Body of pancreas (tissue), 4 donors: ENCODE measurements around the gene TNFAIP8. TPM values are rescaled to one million over a fixed set of nuclear protein-coding genes. Genes with fewer than 3 reads are reported as not detected.

Source experiments
- ATAC-seq: fragments of 150-250 bp; one replicate; pipeline ENCODE4 v1.9.1; 2016
- DNase-seq, 4 donors: peaks; one replicate each; pipeline ENCODE4 v3.0.0-alpha.2; 2019
- H3K27ac ChIP-seq, 4 donors: fragments of 200-600 bp; sonication (generic); 1 replicate in 3 of 4; 2 replicates in 1 of 4; pipeline versions ENCODE4 v1.5.1 to v1.6.1; 2016 to 2019; ENCODE audit warnings: mild to moderate bottlenecking in 1 of 4, mixed read lengths in 1 of 4, moderate library complexity in 1 of 4
- H3K27me3 ChIP-seq, 2 donors: fragments of 200-600 bp; sonication (generic); one replicate each; pipeline ENCODE4 v1.6.0; 2016; ENCODE audit warnings: mild to moderate bottlenecking in 1 of 2
- H3K36me3 ChIP-seq, 2 donors: fragments of 200-600 bp; sonication (generic); replicated peaks in 1 of 2; 2 replicates each; pipeline ENCODE4 v1.5.1; 2016; ENCODE audit warnings: low read depth in 2 of 2; ENCODE audit not compliant: insufficient read depth in 1 of 2
- H3K4me1 ChIP-seq: fragments of 200-600 bp; sonication (generic); one replicate; pipeline ENCODE4 v1.6.0; 2016
- H3K4me3 ChIP-seq, 2 donors: fragments of 200-600 bp; sonication (generic); 1 replicate in 1 of 2; 2 replicates in 1 of 2; pipeline ENCODE4 v1.5.1; 2016 to 2019
- H3K9me3 ChIP-seq, 3 donors: fragments of 200-600 bp; sonication (generic); 1 replicate in 2 of 3; 2 replicates in 1 of 3; pipeline ENCODE4 v1.5.1; 2016
- CTCF ChIP-seq, 7 experiments: fragments of 450-650 bp in 4 of 7; fragments of 200-600 bp in 3 of 7; sonication (generic) in 3 of 7; IDR thresholded peaks; one replicate each; pipeline ENCODE4 v1.5.1; 2016 to 2019; ENCODE audit warnings: antibody characterized with exemption in 7 of 7
- POLR2A ChIP-seq, 3 donors: fragments of 450-650 bp; IDR thresholded peaks; one replicate each; pipeline ENCODE4 v1.6.1; 2016; ENCODE audit warnings: antibody characterized with exemption in 3 of 3, mild to moderate bottlenecking in 2 of 3
- WGBS, 2 donors: methylation state at CpG; one replicate each; pipeline ENCODE4 v1.1.5; 2017; 5-methylcytosine and 5-hydroxymethylcytosine counted together
- intact Hi-C: fragments of 100-400 bp; cut with DNase I; formaldehyde crosslinking; loops from one replicate; pipeline ENCODE4 v1.15.1; 2023
- total RNA-seq, 2 donors: library from RNA; depleted of rRNA; stranded (reverse); fragments of >200 nt; gene quantifications; one replicate each; pipeline ENCODE4 v1.1.0, GENCODE V29; 2016

TNFAIP8 gene
- total RNA-seq, 2 donors from 2014 or later: 15.8 to 32.3 TPM

GRCh38 chr5:119379942-119380547 lies 24.2 kb downstream of the TNFAIP8 start:
- WGBS, 2 donors: 91 to 98% methylated on average over 2 of the region's 2 CpGs
- intact Hi-C loops: no loop called here
- H3K27ac ChIP-seq: no peak overlapping the region

DNA sequence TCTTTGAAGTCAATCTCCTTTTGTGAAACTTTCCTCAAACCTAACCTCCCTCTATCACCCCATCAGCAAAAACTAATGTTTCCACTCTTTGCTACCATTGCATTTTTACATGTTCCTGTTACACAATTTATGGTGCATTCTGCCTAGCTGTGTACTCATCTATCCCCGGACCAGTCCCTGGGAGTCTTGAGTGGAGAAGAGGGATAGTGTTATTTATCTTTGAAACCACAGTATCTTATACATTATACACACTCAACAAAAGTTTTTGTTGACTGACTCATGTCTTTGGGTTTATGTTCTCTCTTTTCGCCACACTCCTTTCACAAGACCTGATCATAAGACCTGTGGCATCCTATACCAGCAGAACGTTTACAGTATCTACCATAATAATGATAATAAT lies 26.4 kb downstream of the TNFAIP8 start:
- intact Hi-C loops: no loop called here
- H3K4me3 ChIP-seq: no peak overlapping the region
- no peaks in the 10 kb centered on the region for H3K9me3 ChIP-seq
- no peak for ATAC-seq
- DNase-seq: no peak
- peaks cover 7% of the 10 kb centered on the region for H3K4me1 ChIP-seq
- no peak overlapping the region for H3K27ac ChIP-seq
- 87 to 93% methylated on average over 3 of the region's 3 CpGs for WGBS, 2 donors
- no peaks in the 10 kb centered on the region for H3K36me3 ChIP-seq
- TF ChIP-seq POLR2A (IDR thresholded peaks at IDR 0.05): no peak
- TF ChIP-seq CTCF (IDR thresholded peaks at IDR 0.05): no peak
- H3K27me3 ChIP-seq: no peaks in the 10 kb centered on the region

More at GRCh38 chr5:119379942-119380547, 24.2 kb downstream of the TNFAIP8 start:
- no peaks in the 10 kb centered on the region for H3K27me3 ChIP-seq
- ATAC-seq: no peak
- DNase-seq: no peak
- H3K9me3 ChIP-seq: no peaks in the 10 kb centered on the region
- no peaks in the 10 kb centered on the region for H3K36me3 ChIP-seq
- H3K4me3 ChIP-seq: no peak overlapping the region
- TF ChIP-seq CTCF (IDR thresholded peaks at IDR 0.05) (no peak), POLR2A (IDR thresholded peaks at IDR 0.05) (no peak)
- no peaks in the 10 kb centered on the region for H3K4me1 ChIP-seq

GRCh38 chr5:119383008-119383407 lies 27.2 kb downstream of the TNFAIP8 start:
- H3K27ac ChIP-seq: no peak overlapping the region
- H3K27me3 ChIP-seq: no peaks in the 10 kb centered on the region
- ATAC-seq (no peak), DNase-seq (no peak)
- H3K4me3 ChIP-seq: no peak overlapping the region
- H3K4me1 ChIP-seq: peaks cover 16% of the 10 kb centered on the region
- H3K9me3 ChIP-seq: no peaks in the 10 kb centered on the region
- 68 to 73% methylated on average over 1 of the region's 1 CpG for WGBS, 2 donors
- H3K36me3 ChIP-seq: no peaks in the 10 kb centered on the region
- TF ChIP-seq POLR2A (IDR thresholded peaks at IDR 0.05) (no peak), CTCF (IDR thresholded peaks at IDR 0.05) (no peak)
- intact Hi-C loops: no loop called here

DNA sequence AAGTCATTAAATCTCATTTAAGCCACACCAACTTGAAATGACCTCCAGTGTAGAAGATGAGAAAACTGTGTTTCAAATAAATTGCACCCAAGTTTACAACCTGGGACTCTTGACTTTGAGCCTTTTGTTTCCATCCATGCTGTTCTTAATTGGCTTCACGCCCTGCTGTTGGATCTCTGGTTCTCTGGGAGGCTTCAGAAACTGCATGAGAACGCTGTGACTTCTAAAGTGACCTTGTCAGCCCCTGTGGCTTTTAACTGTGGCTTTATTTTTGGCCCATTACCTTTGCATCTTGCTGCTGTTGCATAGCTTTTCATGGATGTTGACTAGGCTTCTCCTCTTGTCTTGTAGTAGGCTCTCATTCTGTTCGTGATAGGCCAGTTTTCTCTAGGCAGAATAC lies 29.3 kb downstream of the TNFAIP8 start:
- peaks cover 24% of the 10 kb centered on the region for H3K4me1 ChIP-seq
- no peaks in the 10 kb centered on the region for H3K9me3 ChIP-seq
- H3K36me3 ChIP-seq: no peaks in the 10 kb centered on the region
- no peak overlapping the region for H3K27ac ChIP-seq
- no peak overlapping the region for H3K4me3 ChIP-seq
- no peaks in the 10 kb centered on the region for H3K27me3 ChIP-seq
- no peak for ATAC-seq
- no peak for TF ChIP-seq CTCF (IDR thresholded peaks at IDR 0.05)
- no peak for TF ChIP-seq POLR2A (IDR thresholded peaks at IDR 0.05)
- 73 to 89% methylated on average over 3 of the region's 3 CpGs for WGBS, 2 donors
- intact Hi-C loops: no loop called here
- no peak for DNase-seq

- H3K4me3 ChIP-seq: no peak overlapping the region
- ATAC-seq: no peak
- H3K9me3 ChIP-seq: no peaks in the 10 kb centered on the region
- no peaks in the 10 kb centered on the region for H3K36me3 ChIP-seq
- DNase-seq: no peak
- 82% methylated on average over 3 of the region's 3 CpGs for WGBS, 2 donors
- TF ChIP-seq CTCF (IDR thresholded peaks at IDR 0.05): no peak
- no peaks in the 10 kb centered on the region for H3K27me3 ChIP-seq
- H3K27ac ChIP-seq: no peak overlapping the region
- H3K4me1 ChIP-seq: peaks cover 24% of the 10 kb centered on the region
- intact Hi-C loops: no loop called here
These were observed 29.8 kb downstream of the TNFAIP8 start for GRCh38 chr5:119385536-119386128.
